ENCODE results near the gene PDE10A. TPM values are rescaled to one million over a fixed set of nuclear protein-coding genes. Genes with fewer than 3 reads are reported as not detected.
A peak's percentile ranks its signal among the peaks of the same experiment; 100 is the strongest.

The PDE10A gene
- total RNA-seq, 1 donor = 5.6 TPM

- no peak for TF ChIP-seq CTCF (IDR thresholded peaks at IDR 0.05; ENCODE audit: insufficient read depth, low read depth, low read length)
- no peak for DNase-seq (ENCODE audit: low read depth)
- H3K4me3 ChIP-seq (ENCODE audit: low read depth, low read length) = no peak overlapping the region
Observed at GRCh38 chr6:165548450-165548849, 114.6 kb downstream of the PDE10A start.

DNA sequence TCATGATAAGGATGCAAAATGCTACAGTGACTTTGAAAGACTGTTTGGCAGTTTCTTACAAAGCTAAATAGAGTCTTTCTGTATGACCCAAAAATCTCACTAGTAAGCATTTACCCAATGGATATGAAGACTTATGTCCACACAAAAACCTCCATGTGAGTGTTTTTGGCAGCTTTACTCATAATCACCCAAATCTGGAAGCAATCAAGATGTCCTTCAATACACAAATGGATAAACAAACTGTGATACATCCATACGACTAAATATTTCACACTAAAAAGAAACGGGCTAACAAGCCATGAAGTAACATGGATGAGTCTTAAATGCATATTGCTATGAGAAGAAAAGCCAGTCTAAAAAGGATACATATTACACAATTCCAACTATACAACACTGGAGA is 117.2 kb downstream of the PDE10A start:
- TF ChIP-seq CTCF (IDR thresholded peaks at IDR 0.05; ENCODE audit: insufficient read depth, low read depth, low read length) = no peak
- DNase-seq (ENCODE audit: low read depth) = peak; percentile 42
- no peak overlapping the region for H3K4me3 ChIP-seq (ENCODE audit: low read depth, low read length)

DNA sequence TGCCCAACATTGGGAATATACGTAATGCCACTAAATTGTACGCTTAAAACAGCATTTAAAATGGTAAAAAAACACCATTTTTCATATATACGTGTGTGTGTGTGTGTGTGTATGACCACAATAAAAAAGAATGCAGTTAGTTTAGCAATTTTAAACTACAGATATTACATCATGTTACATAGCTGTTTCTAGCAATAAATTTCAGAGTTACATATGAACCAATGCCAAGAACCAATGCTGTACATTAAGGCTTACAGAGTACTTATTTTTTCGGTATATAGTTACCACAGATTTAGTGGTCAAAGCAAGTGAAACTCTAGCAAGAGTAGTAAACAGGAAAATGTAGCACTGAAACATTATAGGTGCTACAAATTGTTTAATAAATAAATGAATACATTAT is 119.3 kb downstream of the PDE10A start:
- TF ChIP-seq CTCF (IDR thresholded peaks at IDR 0.05; ENCODE audit: insufficient read depth, low read depth, low read length) = no peak
- no peak overlapping the region for H3K4me3 ChIP-seq (ENCODE audit: low read depth, low read length)
- DNase-seq (ENCODE audit: low read depth) = peak; percentile 11

DNA sequence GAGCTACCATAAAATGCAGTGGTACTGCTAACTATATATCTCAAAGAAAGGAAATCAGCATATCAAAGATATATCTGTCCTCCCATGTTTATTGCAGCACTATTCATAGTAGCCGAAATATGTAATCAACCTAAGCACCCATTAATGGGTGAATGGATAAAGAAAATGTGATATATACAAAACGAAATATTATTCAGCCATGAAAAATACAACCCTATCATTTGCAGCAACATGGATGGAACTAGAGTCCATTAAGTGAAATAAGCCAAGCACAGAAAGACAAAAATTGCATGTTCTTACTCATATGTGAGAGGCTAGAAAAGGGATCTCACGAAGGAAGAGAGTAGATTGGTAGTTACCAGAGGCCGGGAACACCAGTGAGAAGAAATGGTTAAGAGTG is 126.1 kb downstream of the PDE10A start:
- TF ChIP-seq CTCF (IDR thresholded peaks at IDR 0.05; ENCODE audit: insufficient read depth, low read depth, low read length) = no peak
- H3K4me3 ChIP-seq (ENCODE audit: low read depth, low read length) = no peak overlapping the region
- no peak for DNase-seq (ENCODE audit: low read depth)

GRCh38 chr6:165519316-165519715 is 143.7 kb downstream of the PDE10A start:
- TF ChIP-seq CTCF (IDR thresholded peaks at IDR 0.05; ENCODE audit: insufficient read depth, low read depth, low read length) = no peak
- no peak for DNase-seq (ENCODE audit: low read depth)

DNA sequence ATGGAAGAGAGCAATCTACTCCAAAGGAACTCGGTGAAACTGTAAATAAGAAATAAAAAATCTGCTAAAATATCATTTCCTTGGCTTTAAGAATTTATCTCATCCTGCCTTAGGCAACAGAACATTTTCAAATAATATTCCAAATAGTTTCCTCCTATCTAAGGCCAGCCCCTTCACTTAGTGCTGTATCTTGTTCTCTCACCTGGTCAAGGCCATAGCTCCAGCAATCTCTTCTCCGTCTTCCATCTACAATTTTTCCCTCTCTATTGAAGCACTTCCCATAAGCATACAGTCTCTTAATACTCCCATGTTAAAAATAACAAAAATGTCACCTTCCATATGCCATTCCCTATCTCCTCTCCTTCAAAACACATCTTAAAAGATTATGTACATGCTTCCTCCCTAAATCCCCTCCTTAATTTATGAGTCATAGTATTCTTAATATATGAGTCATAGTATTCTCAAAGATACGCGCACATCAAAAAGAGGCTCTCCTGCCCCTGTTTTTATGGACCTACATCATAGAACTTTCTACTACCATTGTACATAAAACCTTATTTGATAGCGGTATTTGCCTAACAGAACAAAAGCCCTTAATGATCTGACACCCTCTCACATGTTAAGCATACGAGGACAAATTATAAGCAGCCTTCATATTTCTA is 146.9 kb downstream of the PDE10A start:
- TF ChIP-seq CTCF (IDR thresholded peaks at IDR 0.05; ENCODE audit: insufficient read depth, low read depth, low read length) = no peak
- no peak overlapping the region for H3K4me3 ChIP-seq (ENCODE audit: low read depth, low read length)
- peak; percentile 44 for DNase-seq (ENCODE audit: low read depth)

More at GRCh38 chr6:165519316-165519715, 143.7 kb downstream of the PDE10A start:
- H3K4me3 ChIP-seq (ENCODE audit: low read depth, low read length) = no peak overlapping the region

GRCh38 chr6:165514621-165515020 is 148.4 kb downstream of the PDE10A start:
- no peak overlapping the region for H3K4me3 ChIP-seq (ENCODE audit: low read depth, low read length)
- DNase-seq (ENCODE audit: low read depth) = no peak
- TF ChIP-seq CTCF (IDR thresholded peaks at IDR 0.05; ENCODE audit: insufficient read depth, low read depth, low read length) = no peak

All from fibroblast of villous mesenchyme (primary cell).